ENCODE data around the gene EIF4E3. TPM values are rescaled to one million over a fixed set of nuclear protein-coding genes. Genes with fewer than 3 reads are reported as not detected.

EIF4E3 gene
- polyA plus RNA-seq, 1 of the 3 experiments (the other 2 are of a cell fraction), result 0.67 TPM

GRCh38 chr3:71629711-71630110, 95.5 kb downstream of the EIF4E3 start:
- H3F3A ChIP-seq (replicated peaks; ENCODE audit: insufficient read depth), result no peaks in the 10 kb centered on the region
- H2AFZ ChIP-seq (ENCODE audit: low read depth), result peak overlapping the region; percentile 61; the same call in 1 of the 2 replicates
- H3K27me3 ChIP-seq (ENCODE audit: insufficient read depth), result no peaks in the 10 kb centered on the region
- no peak overlapping the region for H3K9ac ChIP-seq
- DNase-seq, result no peak
- no peak overlapping the region for H3K4me3 ChIP-seq (ENCODE audit: low read depth in 2 of 2, low read length in 1 of 2)
- H3K4me2 ChIP-seq, result no peak overlapping the region
- H4K20me1 ChIP-seq (ENCODE audit: insufficient read depth), result no peaks in the 10 kb centered on the region
- H3K4me1 ChIP-seq (ENCODE audit: control insufficient read depth in 1 of 2, insufficient read depth in 2 of 2, low read depth in 1 of 2, low read length in 1 of 2), result peaks cover 0 to 3% of the 10 kb centered on the region in 2 experiments; a peak in 1 of 4 replicates
- H3K36me3 ChIP-seq (replicated peaks in 1 of 2; ENCODE audit: control insufficient read depth in 1 of 2, insufficient read depth in 2 of 2, low read length in 1 of 2), result no peaks in the 10 kb centered on the region
- POLR2A ChIA-PET, result no interaction called here
- H3K9me3 ChIP-seq, result no peaks in the 10 kb centered on the region
- H3K79me2 ChIP-seq (ENCODE audit: insufficient read depth), result no peaks in the 10 kb centered on the region
- no peak overlapping the region for H3K27ac ChIP-seq (ENCODE audit: low read depth in 2 of 2, low read length in 1 of 2)
- TF ChIP-seq RFX5 (IDR thresholded peaks at IDR 0.05; ENCODE audit: low read length), result no peak
- TF ChIP-seq CTCF (IDR thresholded peaks at IDR 0.05), result no peak
- no peak for TF ChIP-seq JUND (IDR thresholded peaks at IDR 0.05)
- no peak for TF ChIP-seq EP300 (IDR thresholded peaks at IDR 0.05; ENCODE audit: borderline replicate concordance in 1 of 2, low read depth in 1 of 2, low read length in 1 of 2)
- TF ChIP-seq, protein P1, sequence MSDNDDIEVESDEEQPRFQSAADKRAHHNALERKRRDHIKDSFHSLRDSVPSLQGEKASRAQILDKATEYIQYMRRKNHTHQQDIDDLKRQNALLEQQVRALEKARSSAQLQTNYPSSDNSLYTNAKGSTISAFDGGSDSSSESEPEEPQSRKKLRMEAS (IDR thresholded peaks at IDR 0.05; ENCODE audit: low read depth), result no peak
- no peak for TF ChIP-seq NRF1 (IDR thresholded peaks at IDR 0.05; ENCODE audit: low read depth, low read length)
- no peak for TF ChIP-seq SMC3 (IDR thresholded peaks at IDR 0.05; ENCODE audit: low read depth, low read length)
- TF ChIP-seq GABPA (IDR thresholded peaks at IDR 0.05; ENCODE audit: low read depth), result no peak
- no peak for TF ChIP-seq RXRA (IDR thresholded peaks at IDR 0.05; ENCODE audit: borderline replicate concordance, low read depth)
- WGBS (ENCODE audit: low lambda C conversion rate), result 57% methylated on average over 2 of the region's 2 CpGs
- CTCF ChIA-PET, result no interaction called here
- H3K9me2 ChIP-seq, result no peaks in the 10 kb centered on the region

DNA sequence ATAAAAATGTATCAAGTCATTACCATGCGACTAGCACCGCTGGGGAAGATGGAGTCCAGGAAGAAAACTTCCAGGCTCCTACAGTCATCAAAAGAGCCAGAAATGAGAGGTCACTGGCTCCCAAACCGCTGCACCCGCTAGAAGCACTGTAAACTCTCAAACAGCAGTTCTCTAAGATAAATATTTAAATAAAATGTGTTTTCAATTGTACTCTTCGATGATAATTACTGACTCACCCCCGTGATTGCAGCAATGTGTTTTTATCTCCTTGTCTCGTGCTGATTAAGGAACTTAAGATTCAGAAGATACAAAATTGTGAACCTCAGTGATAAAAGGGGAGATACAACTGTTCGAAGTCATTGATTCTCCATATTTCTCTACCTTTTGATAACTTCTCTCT, 95.9 kb downstream of the EIF4E3 start:
- 46% methylated on average over 8 of the region's 8 CpGs for WGBS (ENCODE audit: low lambda C conversion rate)
- H3K27me3 ChIP-seq (ENCODE audit: insufficient read depth), result no peaks in the 10 kb centered on the region
- peak overlapping the region; percentile 61; the same call in 1 of the 2 replicates for H2AFZ ChIP-seq (ENCODE audit: low read depth)
- TF ChIP-seq, protein P2, sequence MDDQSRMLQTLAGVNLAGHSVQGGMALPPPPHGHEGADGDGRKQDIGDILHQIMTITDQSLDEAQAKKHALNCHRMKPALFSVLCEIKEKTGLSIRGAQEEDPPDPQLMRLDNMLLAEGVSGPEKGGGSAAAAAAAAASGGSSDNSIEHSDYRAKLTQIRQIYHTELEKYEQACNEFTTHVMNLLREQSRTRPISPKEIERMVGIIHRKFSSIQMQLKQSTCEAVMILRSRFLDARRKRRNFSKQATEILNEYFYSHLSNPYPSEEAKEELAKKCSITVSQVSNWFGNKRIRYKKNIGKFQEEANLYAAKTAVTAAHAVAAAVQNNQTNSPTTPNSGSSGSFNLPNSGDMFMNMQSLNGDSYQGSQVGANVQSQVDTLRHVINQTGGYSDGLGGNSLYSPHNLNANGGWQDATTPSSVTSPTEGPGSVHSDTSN (IDR thresholded peaks at IDR 0.05), result no peak
- TF ChIP-seq NFIC (IDR thresholded peaks at IDR 0.05; ENCODE audit: borderline replicate concordance), result no peak
- no peak overlapping the region for H3K27ac ChIP-seq (ENCODE audit: low read depth in 2 of 2, low read length in 1 of 2)
- H3F3A ChIP-seq (replicated peaks; ENCODE audit: insufficient read depth), result no peaks in the 10 kb centered on the region
- no peaks in the 10 kb centered on the region for H4K20me1 ChIP-seq (ENCODE audit: insufficient read depth)
- H3K4me2 ChIP-seq, result no peak overlapping the region
- H3K36me3 ChIP-seq (replicated peaks in 1 of 2; ENCODE audit: control insufficient read depth in 1 of 2, insufficient read depth in 2 of 2, low read length in 1 of 2), result no peaks in the 10 kb centered on the region
- no peak overlapping the region for H3K4me3 ChIP-seq (ENCODE audit: low read depth in 2 of 2, low read length in 1 of 2)
- POLR2A ChIA-PET, result no interaction called here
- CTCF ChIA-PET, result no interaction called here
- H3K79me2 ChIP-seq (ENCODE audit: insufficient read depth), result no peaks in the 10 kb centered on the region
- DNase-seq, result no peak
- peaks cover 0 to 3% of the 10 kb centered on the region in 2 experiments; a peak in 1 of 4 replicates for H3K4me1 ChIP-seq (ENCODE audit: control insufficient read depth in 1 of 2, insufficient read depth in 2 of 2, low read depth in 1 of 2, low read length in 1 of 2)
- no peaks in the 10 kb centered on the region for H3K9me2 ChIP-seq
- no peaks in the 10 kb centered on the region for H3K9me3 ChIP-seq
- no peak overlapping the region for H3K9ac ChIP-seq

All from SK-N-SH (cell line).